ENCODE results near the gene MDH1. TPM values are rescaled to one million over a fixed set of nuclear protein-coding genes. Genes with fewer than 3 reads are reported as not detected.

The MDH1 gene
- total and polyA plus RNA-seq, 9 of the 15 experiments (the other 6 are each of a cell fraction or from before 2014, with no cell fraction given), result 191 to 1,225 (median 284) TPM

GRCh38 chr2:63590626-63591408, 2.1 kb downstream of the MDH1 start:
- WGBS (ENCODE audit: insufficient coverage, low coverage, missing lambda C conversion rate), result 35% methylated on average over 3 of the region's 3 CpGs
- BruUV-seq (replicated peaks), result no TSS peak
- H3K27ac ChIP-seq (ENCODE audit: extremely low read depth, low read depth, low read length), result peak overlapping the region; percentile 27; the same call in 1 of the 3 replicates
- CTCF ChIA-PET (ENCODE audit: low intra/inter-chr PET ratio), result no interaction called here
- H3K27me3 ChIP-seq (ENCODE audit: control insufficient read depth in 2 of 2, insufficient read depth in 2 of 2, low read length in 2 of 2), result no peaks in the 10 kb centered on the region
- intact Hi-C loops (cut with micrococcal nuclease), result no loop called here
- in situ Hi-C loops (cut with MboI), result no loop called here
- H3K9me1 ChIP-seq (ENCODE audit: control insufficient read depth, insufficient read depth, low read length), result no peaks in the 10 kb centered on the region
- peaks cover 41% of the 10 kb centered on the region for H3K36me3 ChIP-seq (ENCODE audit: control insufficient read depth, insufficient read depth, low read length)
- ATAC-seq (no peak), FAIRE-seq (no peak), DNase-seq (ENCODE audit: extremely low read depth in 1 of 4, low spot score in 3 of 4) (peak in 3 of 4 experiments; percentile 13 to 56 (median 14))
- no peak overlapping the region for H3K4me3 ChIP-seq
- H3K9me3 ChIP-seq (replicated peaks; ENCODE audit: control insufficient read depth, insufficient read depth, low read depth, low read length), result no peaks in the 10 kb centered on the region
- POLR2A ChIA-PET, result interaction anchor here (0.6 to 2.7 kb wide), 4 partner anchors 9 to 1087 kb away, joined by 3 to 17 read pairs (median 4); no protein-coding TSS in a partner anchor
- peaks cover 85% of the 10 kb centered on the region for H3K79me2 ChIP-seq (ENCODE audit: control insufficient read depth, insufficient read depth, low read length)
- H4K20me1 ChIP-seq (replicated peaks; ENCODE audit: control insufficient read depth, insufficient read depth, low read length), result no peaks in the 10 kb centered on the region
- H3K4me1 ChIP-seq (replicated peaks in 1 of 2; ENCODE audit: control insufficient read depth in 2 of 2, insufficient read depth in 2 of 2, low read length in 2 of 2), result peaks cover 0 to 14% of the 10 kb centered on the region in 2 experiments; a peak in 3 of 5 replicates
- H3K9ac ChIP-seq (ENCODE audit: insufficient read depth in 1 of 2, low read depth in 2 of 2, low read length in 2 of 2), result peak overlapping the region in 1 of 2 experiments; percentile 82; a peak in 1 of 4 replicates
- H2AFZ ChIP-seq (ENCODE audit: low read depth, low read length), result no peak overlapping the region
- no peak overlapping the region for H3K4me2 ChIP-seq (ENCODE audit: insufficient read depth, low read length)
- no peak for TF ChIP-seq ZNF586 (CRISPR knock-in tag; conservative IDR thresholded peaks at IDR 0.05)
- TF ChIP-seq KDM2B (CRISPR knock-in tag; IDR thresholded peaks at IDR 0.05), result no peak
- no peak for TF ChIP-seq MTA3 (IDR thresholded peaks at IDR 0.05; ENCODE audit: borderline replicate concordance)
- peak in 1 of 2 experiments; percentile 49; a peak in 1 of 4 replicates for TF ChIP-seq SIN3A (IDR thresholded peaks at IDR 0.05; ENCODE audit: borderline replicate concordance in 2 of 2, control insufficient read depth in 1 of 2, low read depth in 2 of 2, low read length in 2 of 2)
- TF ChIP-seq NFIC (IDR thresholded peaks at IDR 0.05), result peak; percentile 81
- no peak for TF ChIP-seq ETV5 (CRISPR knock-in tag; IDR thresholded peaks at IDR 0.05; ENCODE audit: low read depth)
- no peak for TF ChIP-seq TSHZ1 (CRISPR knock-in tag; IDR thresholded peaks at IDR 0.05)
- TF ChIP-seq KDM1A (IDR thresholded peaks at IDR 0.05), result peak; percentile 1 to 43; a peak in 1 of 4 replicates
- no peak for TF ChIP-seq DPF2 (IDR thresholded peaks at IDR 0.05)
- TF ChIP-seq ZZZ3 (IDR thresholded peaks at IDR 0.05), result no peak
- TF ChIP-seq SMAD4 (CRISPR knock-in tag; conservative IDR thresholded peaks at IDR 0.05), result no peak
- no peak for TF ChIP-seq GTF2F1 (IDR thresholded peaks at IDR 0.05; ENCODE audit: low read depth, low read length)
- TF ChIP-seq CBFA2T3 (IDR thresholded peaks at IDR 0.05), result peak; percentile 25
- TF ChIP-seq BCL6 (CRISPR knock-in tag; IDR thresholded peaks at IDR 0.05), result no peak
- TF ChIP-seq NFIX (CRISPR knock-in tag; IDR thresholded peaks at IDR 0.05; ENCODE audit: low read depth), result peak; percentile 22; the same call in 1 of the 2 replicates
- TF ChIP-seq ATF7 (IDR thresholded peaks at IDR 0.05), result no peak
- TF ChIP-seq ZBTB5 (IDR thresholded peaks at IDR 0.05), result no peak
- TF ChIP-seq BRD9 (IDR thresholded peaks at IDR 0.05; ENCODE audit: low read depth, partially characterized antibody), result no peak

Measured in K562 (cell line).